Muscle layer of colon (tissue), 2 donors: Measurements from ENCODE around the gene PRND.
"Not testable (repeated sequence)": the region's sequence is repeated elsewhere in the genome, so short reads cannot be mapped to it uniquely, and the experiment has no call there.

Experiments used
- H3K27ac ChIP-seq: one replicate; pipeline ENCODE4 v1.7.0; 2013; ENCODE audit warnings: low read depth, mild to moderate bottlenecking, low read length, moderate library complexity
- H3K27me3 ChIP-seq, 2 donors: one replicate each; pipeline ENCODE4 v1.7.0; 2013; ENCODE audit warnings: low read length in 2 of 2, mild to moderate bottlenecking in 2 of 2; ENCODE audit not compliant: insufficient read depth in 2 of 2, control insufficient read depth in 1 of 2
- H3K36me3 ChIP-seq: one replicate; pipeline ENCODE4 v1.7.0; 2013; ENCODE audit warnings: mild to moderate bottlenecking, low read length; ENCODE audit not compliant: insufficient read depth
- H3K4me1 ChIP-seq: one replicate; pipeline ENCODE4 v1.7.0; 2013; ENCODE audit warnings: mild to moderate bottlenecking, low read length; ENCODE audit not compliant: insufficient read depth
- H3K4me3 ChIP-seq, 2 donors: one replicate each; pipeline ENCODE4 v1.7.0; 2013; ENCODE audit warnings: low read length in 2 of 2, low read depth in 1 of 2, mild to moderate bottlenecking in 1 of 2, moderate library complexity in 1 of 2
- H3K9ac ChIP-seq: one replicate; pipeline ENCODE4 v1.7.0; 2013; ENCODE audit warnings: low read length
- H3K9me3 ChIP-seq: one replicate; pipeline ENCODE4 v1.7.0; 2013; ENCODE audit warnings: mild to moderate bottlenecking, low read length
- donor health status: abdominal sarcoma.
- donor health status: Adenocarcinoma of cecum.

Gene PRND

DNA sequence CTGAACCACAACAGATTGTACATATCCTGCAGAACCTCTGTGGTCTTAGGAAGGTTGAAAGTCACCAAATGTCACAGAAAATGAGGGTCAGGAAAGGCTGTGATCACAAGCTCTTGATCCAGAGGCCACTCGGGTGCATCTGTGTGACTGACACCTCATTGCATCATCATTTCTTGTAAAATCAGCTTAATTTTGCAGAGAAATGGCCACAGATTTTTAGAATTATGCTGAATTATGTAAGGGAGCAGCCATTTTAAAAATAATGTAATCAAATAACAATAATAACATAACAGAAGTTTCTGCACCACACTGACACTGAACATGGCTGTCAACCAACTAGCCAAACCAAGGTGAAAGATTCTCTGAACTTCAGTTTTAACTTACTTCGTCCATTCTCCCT, 32.5 kb upstream of the PRND start:
- Histone ChIP-seq H3K9me3 (no peaks in the 10 kb centered on the region), H3K36me3 (no peaks in the 10 kb centered on the region), H3K27ac (peak overlapping the region; percentile 59), H3K4me3 (peak overlapping the region in 1 of 2 donors; percentile 20), H3K27me3 (no peaks in the 10 kb centered on the region), H3K4me1 (peaks cover 57% of the 10 kb centered on the region), H3K9ac (no peak overlapping the region)

DNA sequence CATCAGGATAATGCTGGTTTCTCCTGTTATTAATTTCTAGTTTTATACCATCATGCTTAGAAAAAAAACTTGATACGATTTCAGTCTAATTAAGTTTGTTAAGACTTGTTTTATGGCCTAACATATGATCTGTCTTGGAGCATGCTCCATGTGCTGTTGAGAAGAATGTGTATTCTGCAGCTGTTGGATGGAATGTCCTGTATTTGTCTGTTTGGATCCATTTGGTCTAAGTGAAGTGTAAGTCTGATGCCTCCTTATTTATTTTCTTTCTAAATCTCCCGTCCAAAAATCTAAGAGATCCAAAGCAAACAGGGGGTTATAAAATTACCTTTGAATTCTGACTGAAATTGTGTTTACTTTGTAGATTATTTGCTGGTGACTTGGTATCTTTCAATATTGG, 30.0 kb upstream of the PRND start:
- Histone ChIP-seq H3K4me3 (no peak overlapping the region), H3K9me3 (no peaks in the 10 kb centered on the region), H3K4me1 (peaks cover 47% of the 10 kb centered on the region), H3K27me3 (no peaks in the 10 kb centered on the region), H3K27ac (no peak overlapping the region), H3K9ac (no peak overlapping the region), H3K36me3 (no peaks in the 10 kb centered on the region)

DNA sequence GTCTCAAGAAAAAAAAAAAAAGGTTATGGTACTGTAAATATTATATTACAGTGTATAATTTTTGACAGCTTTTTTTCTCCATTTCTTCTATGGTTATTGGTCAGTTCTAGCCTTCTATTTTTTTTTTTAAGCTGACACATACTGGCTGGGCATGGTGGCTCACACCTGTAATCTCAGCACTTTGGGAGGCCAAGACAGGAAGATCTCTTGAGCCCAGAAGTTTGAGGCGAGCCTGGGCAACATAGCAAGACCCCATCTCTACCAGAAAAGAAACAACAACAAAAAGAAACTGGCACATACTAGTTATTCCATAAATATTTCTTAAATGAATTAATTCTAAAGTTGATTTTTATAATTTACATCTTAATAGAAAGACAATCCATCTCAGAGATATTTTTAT, 27.6 kb upstream of the PRND start:
- peaks cover 4% of the 10 kb centered on the region for H3K36me3 ChIP-seq
- no peak overlapping the region for H3K27ac ChIP-seq
- H3K4me1 ChIP-seq: peaks cover 38% of the 10 kb centered on the region
- no peaks in the 10 kb centered on the region for H3K27me3 ChIP-seq
- no peak overlapping the region for H3K9ac ChIP-seq
- no peaks in the 10 kb centered on the region for H3K9me3 ChIP-seq
- no peak overlapping the region for H3K4me3 ChIP-seq

DNA sequence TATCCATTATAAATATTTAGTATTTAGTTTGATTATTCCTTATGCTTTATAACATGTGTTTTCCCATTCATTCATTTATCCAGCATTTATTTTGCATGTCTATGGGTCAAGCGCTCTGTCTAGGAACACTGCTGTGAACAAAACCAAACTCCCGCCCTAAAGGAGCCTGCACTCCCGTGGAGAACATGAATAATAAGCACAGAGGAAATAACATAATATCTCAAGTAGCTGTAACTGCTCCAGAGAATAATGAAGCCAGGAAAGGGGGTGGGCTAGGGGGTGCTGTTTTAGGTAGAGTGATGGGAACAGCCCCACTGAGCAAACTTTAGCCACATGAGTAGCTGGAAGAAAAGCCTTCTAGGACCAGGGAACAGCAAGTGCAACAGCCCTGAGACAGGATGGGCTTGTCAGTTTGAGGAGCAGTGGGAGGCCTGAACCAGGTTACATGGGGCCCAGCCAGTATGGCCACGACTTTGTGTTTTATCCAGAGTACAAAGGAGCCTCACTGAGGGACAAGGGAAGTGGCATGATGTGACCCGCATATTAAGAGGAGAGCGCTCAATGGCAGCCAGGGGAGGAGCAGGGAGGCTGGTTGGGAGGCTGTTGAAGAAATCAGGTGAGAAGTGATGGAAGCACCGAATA, 24.4 kb upstream of the PRND start:
- Histone ChIP-seq H3K36me3 (peaks cover 19% of the 10 kb centered on the region), H3K27me3 (no peaks in the 10 kb centered on the region), H3K4me1 (peaks cover 15% of the 10 kb centered on the region), H3K27ac (no peak overlapping the region), H3K9ac (no peak overlapping the region), H3K4me3 (no peak overlapping the region), H3K9me3 (no peaks in the 10 kb centered on the region)

DNA sequence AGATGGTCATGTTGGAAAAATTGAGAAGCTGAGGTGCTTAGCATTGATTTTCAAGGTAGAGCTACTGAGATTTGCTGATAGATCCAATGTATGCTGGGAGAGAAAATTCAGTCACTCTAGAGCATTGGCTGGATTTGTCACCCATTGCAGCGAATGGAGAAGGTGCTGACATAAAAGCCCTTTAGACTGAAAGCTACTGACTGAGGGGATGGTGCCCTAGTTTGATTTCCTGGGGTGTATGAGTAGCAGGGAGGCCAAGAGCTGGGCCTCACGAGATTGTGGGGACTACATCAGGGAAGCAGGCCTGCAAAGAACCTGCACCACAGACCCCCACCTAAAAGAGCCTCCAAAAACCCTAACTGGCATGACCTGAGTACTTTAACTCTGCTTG, 23.9 kb upstream of the PRND start:
- Histone ChIP-seq H3K9me3 (no peaks in the 10 kb centered on the region), H3K27me3 (no peaks in the 10 kb centered on the region), H3K4me3 (no peak overlapping the region), H3K27ac (no peak overlapping the region), H3K36me3 (peaks cover 19% of the 10 kb centered on the region), H3K9ac (no peak overlapping the region), H3K4me1 (peaks cover 15% of the 10 kb centered on the region)

DNA sequence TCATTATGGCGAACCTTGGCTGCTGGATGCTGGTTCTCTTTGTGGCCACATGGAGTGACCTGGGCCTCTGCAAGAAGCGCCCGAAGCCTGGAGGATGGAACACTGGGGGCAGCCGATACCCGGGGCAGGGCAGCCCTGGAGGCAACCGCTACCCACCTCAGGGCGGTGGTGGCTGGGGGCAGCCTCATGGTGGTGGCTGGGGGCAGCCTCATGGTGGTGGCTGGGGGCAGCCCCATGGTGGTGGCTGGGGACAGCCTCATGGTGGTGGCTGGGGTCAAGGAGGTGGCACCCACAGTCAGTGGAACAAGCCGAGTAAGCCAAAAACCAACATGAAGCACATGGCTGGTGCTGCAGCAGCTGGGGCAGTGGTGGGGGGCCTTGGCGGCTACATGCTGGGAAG, 22.5 kb upstream of the PRND start:
- Histone ChIP-seq H3K9ac (no peak overlapping the region), H3K36me3 (peaks cover 19% of the 10 kb centered on the region), H3K27me3 (no peaks in the 10 kb centered on the region), H3K9me3 (no peaks in the 10 kb centered on the region), H3K27ac (no peak overlapping the region), H3K4me1 (peaks cover 22% of the 10 kb centered on the region), H3K4me3 (no peak overlapping the region)

DNA sequence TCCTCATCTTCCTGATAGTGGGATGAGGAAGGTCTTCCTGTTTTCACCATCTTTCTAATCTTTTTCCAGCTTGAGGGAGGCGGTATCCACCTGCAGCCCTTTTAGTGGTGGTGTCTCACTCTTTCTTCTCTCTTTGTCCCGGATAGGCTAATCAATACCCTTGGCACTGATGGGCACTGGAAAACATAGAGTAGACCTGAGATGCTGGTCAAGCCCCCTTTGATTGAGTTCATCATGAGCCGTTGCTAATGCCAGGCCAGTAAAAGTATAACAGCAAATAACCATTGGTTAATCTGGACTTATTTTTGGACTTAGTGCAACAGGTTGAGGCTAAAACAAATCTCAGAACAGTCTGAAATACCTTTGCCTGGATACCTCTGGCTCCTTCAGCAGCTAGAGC, 21.8 kb upstream of the PRND start:
- H3K27me3 ChIP-seq: no peaks in the 10 kb centered on the region
- H3K9ac ChIP-seq: no peak overlapping the region
- peaks cover 22% of the 10 kb centered on the region for H3K4me1 ChIP-seq
- H3K9me3 ChIP-seq: no peaks in the 10 kb centered on the region
- H3K27ac ChIP-seq: no peak overlapping the region
- H3K4me3 ChIP-seq: no peak overlapping the region
- H3K36me3 ChIP-seq: peaks cover 19% of the 10 kb centered on the region

DNA sequence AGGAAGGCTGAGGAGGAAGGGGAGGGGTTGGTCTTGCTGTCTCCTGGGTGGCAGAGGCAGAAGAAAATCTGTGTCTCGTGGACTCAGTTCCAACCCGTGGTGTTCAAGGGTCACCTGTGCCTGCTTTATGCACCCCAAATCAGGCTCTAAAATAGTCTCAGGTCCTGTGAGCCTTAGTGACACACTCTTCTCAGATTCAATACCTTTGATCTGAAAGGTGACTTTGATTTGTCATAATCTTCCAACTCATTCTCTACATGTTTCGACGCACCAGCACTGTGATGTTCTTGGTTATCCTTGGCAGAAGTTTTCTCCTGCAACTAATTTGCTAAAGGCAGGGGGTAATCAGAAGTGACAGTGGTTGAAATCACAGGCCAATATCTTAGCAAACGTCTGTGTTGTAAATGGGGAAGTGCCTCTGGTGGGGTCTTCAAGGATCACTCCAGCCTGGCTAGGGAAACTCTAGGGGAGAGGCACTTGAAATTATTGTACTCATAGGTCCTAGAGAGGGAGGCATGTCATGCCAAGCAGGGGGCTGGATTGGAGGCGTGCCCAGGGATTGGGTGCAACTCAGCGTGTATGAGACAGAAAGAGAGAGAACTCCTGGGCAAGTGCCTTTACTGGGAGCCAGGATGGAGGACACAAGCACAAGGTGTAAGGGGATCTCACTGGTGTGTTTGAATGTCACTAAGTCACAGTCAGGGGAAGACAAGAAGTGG, 19.0 kb upstream of the PRND start:
- Histone ChIP-seq H3K27ac (no peak overlapping the region), H3K4me3 (no peak overlapping the region), H3K9me3 (no peaks in the 10 kb centered on the region), H3K9ac (no peak overlapping the region), H3K36me3 (peaks cover 19% of the 10 kb centered on the region), H3K4me1 (peaks cover 10% of the 10 kb centered on the region), H3K27me3 (no peaks in the 10 kb centered on the region)

DNA sequence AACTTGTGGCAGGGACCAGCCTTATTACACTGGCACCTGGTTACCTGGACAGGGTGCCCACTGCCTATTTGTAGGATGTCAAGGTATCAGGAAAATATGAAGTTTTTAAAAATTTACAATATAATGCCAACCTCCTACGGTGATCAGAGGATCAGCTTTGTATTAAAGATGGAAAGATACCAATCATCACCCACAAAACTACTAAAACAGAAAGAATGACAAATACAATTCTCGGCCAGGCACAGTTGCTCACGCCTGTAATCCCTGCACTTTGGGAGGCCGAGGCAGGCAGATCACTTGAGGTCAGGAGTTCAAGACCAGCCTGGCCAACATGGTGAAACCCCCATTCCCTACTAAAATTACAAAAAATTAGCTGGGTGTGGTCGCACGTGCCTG, 18.4 kb upstream of the PRND start:
- Histone ChIP-seq H3K27ac (no peak overlapping the region), H3K27me3 (no peaks in the 10 kb centered on the region), H3K36me3 (peaks cover 19% of the 10 kb centered on the region), H3K4me3 (no peak overlapping the region), H3K9me3 (no peaks in the 10 kb centered on the region), H3K9ac (no peak overlapping the region), H3K4me1 (peaks cover 7% of the 10 kb centered on the region)

DNA sequence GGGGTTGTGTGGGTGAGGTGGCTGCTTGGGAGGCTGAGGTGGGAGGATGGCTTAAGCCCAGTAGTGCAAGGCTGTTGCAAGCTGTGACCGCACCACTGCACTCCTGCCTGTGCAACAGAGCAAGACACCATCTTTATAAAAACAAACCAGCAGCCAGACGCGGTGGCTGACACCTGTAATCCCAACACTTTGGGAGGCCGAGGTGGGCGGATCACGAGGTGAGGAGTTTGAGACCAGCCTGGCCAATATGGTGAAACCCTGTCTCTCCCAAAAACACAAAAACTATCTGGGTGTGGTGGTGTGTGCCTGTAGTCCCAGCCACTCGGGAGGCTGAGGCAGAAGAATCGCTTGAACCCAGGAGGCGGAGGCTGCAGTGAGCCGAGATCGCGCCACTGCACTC, 14.8 kb upstream of the PRND start:
- H3K4me1 ChIP-seq, H3K36me3 ChIP-seq, H3K9ac ChIP-seq, H3K27me3 ChIP-seq, H3K4me3 ChIP-seq, H3K9me3 ChIP-seq, H3K27ac ChIP-seq: not testable (repeated sequence)

DNA sequence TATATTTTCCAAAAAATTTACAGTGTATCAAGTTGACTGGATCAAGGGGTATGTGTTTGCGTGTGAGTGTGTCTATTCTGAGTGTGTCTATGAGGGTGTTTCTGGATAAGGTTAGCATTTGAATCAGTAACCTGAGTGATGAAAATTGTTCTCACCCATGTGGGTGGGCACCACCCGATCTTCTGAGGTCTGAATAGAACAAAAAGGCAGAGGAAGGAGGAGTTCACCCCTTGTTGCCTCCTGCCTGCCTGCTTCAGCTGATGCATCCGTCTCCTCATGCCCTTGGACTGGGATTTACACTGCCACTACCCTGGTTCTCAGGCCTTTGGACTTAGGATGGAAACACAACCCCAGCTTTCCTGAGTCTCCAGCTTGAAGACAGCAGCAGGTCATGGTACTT, 13.7 kb upstream of the PRND start:
- H3K9ac ChIP-seq: no peak overlapping the region
- no peaks in the 10 kb centered on the region for H3K36me3 ChIP-seq
- no peak overlapping the region for H3K4me3 ChIP-seq
- no peaks in the 10 kb centered on the region for H3K9me3 ChIP-seq
- H3K27ac ChIP-seq: no peak overlapping the region
- peaks cover 7% of the 10 kb centered on the region for H3K4me1 ChIP-seq
- H3K27me3 ChIP-seq: no peaks in the 10 kb centered on the region

DNA sequence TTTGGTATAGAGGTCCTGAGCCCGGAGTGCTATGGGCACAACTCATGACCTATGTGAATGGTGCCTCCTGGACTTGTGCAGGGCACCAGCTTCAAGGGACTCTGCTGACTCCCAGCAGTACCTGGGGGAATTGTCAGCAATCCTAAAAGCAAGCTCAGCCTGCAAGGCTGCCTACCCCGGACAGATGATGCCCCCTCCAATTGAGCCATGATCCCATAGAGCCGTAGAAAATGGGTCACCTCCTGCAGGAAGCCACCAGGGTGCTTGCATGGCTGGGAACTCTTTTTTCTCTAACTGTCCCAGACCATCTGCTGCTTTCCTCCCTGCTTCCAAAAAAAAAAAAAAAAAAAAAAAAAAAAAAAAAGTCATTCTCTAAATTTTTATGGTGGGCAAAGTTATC, 12.9 kb upstream of the PRND start:
- no peaks in the 10 kb centered on the region for H3K36me3 ChIP-seq
- no peak overlapping the region for H3K9ac ChIP-seq

More for the DNA sequence above, 12.9 kb upstream of the PRND start:
- no peaks in the 10 kb centered on the region for H3K9me3 ChIP-seq
- H3K4me1 ChIP-seq: peaks cover 4% of the 10 kb centered on the region
- H3K4me3 ChIP-seq: no peak overlapping the region
- no peak overlapping the region for H3K27ac ChIP-seq
- H3K27me3 ChIP-seq: no peaks in the 10 kb centered on the region
